Testis (tissue), 3 donors: ENCODE data around the gene C1QB. TPM values are rescaled to one million over a fixed set of nuclear protein-coding genes. Genes with fewer than 3 reads are reported as not detected.

Experiments
- DNase-seq: peaks from one replicate; pipeline ENCODE4 v3.0.0-alpha.2; 2019
- H3K27ac ChIP-seq, 2 donors: fragments of 200-600 bp; sonication (generic); one replicate each; pipeline ENCODE4 v1.5.1; 2019
- H3K27me3 ChIP-seq: fragments of 200-600 bp; sonication (generic); one replicate; pipeline ENCODE4 v1.5.1; 2019
- H3K36me3 ChIP-seq: fragments of 200-600 bp; sonication (generic); one replicate; pipeline ENCODE4 v1.5.1; 2017; ENCODE audit warnings: low read depth; ENCODE audit errors: missing control alignments
- H3K4me1 ChIP-seq: fragments of 200-600 bp; sonication (generic); one replicate; pipeline ENCODE4 v1.5.1; 2019
- H3K4me3 ChIP-seq, 2 donors: fragments of 200-600 bp; sonication (generic); one replicate each; pipeline ENCODE4 v1.5.1; 2017 to 2019
- H3K9me3 ChIP-seq: fragments of 200-600 bp; sonication (generic); one replicate; pipeline ENCODE4 v1.5.1; 2017
- CTCF ChIP-seq, 3 experiments: fragments of 450-650 bp in 2 of 3; fragments of 200-600 bp in 1 of 3; sonication (generic) in 1 of 3; IDR thresholded peaks; one replicate each; pipeline ENCODE4 v1.5.1; 2016 to 2019; ENCODE audit warnings: antibody characterized with exemption in 3 of 3, mild to moderate bottlenecking in 2 of 3, moderate library complexity in 1 of 3
- POLR2A ChIP-seq: fragments of 450-650 bp; IDR thresholded peaks from one replicate; pipeline ENCODE4 v1.6.1; 2017; ENCODE audit warnings: antibody characterized with exemption, mild to moderate bottlenecking, moderate library complexity
- WGBS, 2 donors: methylation state at CpG; one replicate each; pipeline ENCODE4 v1.1.5; 2018; 5-methylcytosine and 5-hydroxymethylcytosine counted together
- intact Hi-C: fragments of 100-400 bp; cut with DNase I; formaldehyde crosslinking; loops from one replicate; pipeline ENCODE4 v1.15.1; 2023; ENCODE audit warnings: low total_unique reads
- polyA plus RNA-seq: library from polyadenylated mRNA; stranded (reverse); fragments of 350-450 nt; fragmentation: Illumina TruSeq; extraction: RNeasy Lipid Tissue Mini Kit (QIAGEN cat#74804); gene quantifications from one replicate; pipeline ENCODE4 v1.2.3, GENCODE V29; 2014; ENCODE audit warnings: low read depth, low replicate concordance; ENCODE audit not compliant: insufficient read depth
- total RNA-seq, 2 donors: library from RNA; depleted of rRNA; stranded (reverse); fragments of >200 nt; gene quantifications; one replicate each; pipeline ENCODE4 v1.2.3, GENCODE V29; 2016

Gene C1QB
- total and polyA plus RNA-seq, 3 donors from 2014 or later = 16.8 to 155 (median 66.0) TPM

- no peak overlapping the region for H3K4me3 ChIP-seq
- no peaks in the 10 kb centered on the region for H3K4me1 ChIP-seq
- TF ChIP-seq CTCF (IDR thresholded peaks at IDR 0.05) (no peak), POLR2A (no peak)
- no peaks in the 10 kb centered on the region for H3K27me3 ChIP-seq
- H3K27ac ChIP-seq = no peak overlapping the region
- no peaks in the 10 kb centered on the region for H3K36me3 ChIP-seq
- 60 to 66% methylated on average over 10 to 13 of the region's 13 CpGs for WGBS, 2 donors
- H3K9me3 ChIP-seq = no peaks in the 10 kb centered on the region
- DNase-seq = no peak
- intact Hi-C loops = no loop called here
Observed at GRCh38 chr1:22677931-22678896, 25.2 kb downstream of the C1QB start.

DNA sequence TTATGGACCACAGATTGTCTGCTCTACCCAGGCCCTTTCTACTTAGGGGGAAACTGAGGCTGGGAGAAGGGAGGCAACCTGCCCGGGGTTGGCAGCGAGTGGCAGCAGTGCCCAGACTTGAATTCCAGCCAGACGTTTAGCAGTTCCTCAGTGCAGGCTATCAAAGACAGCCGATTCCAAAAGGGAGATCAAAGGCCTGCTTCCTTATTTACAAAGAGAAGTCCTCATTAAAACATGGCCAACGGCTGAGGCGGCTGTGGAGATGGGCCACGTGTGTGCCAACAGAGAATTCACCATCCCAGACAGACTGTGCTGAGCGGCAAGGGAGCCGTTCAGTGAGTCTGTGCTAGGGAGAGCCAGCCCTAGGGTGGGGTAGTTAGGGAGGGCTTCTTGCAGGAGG, 27.7 kb downstream of the C1QB start:
- Histone ChIP-seq H3K36me3 (no peaks in the 10 kb centered on the region), H3K27me3 (no peaks in the 10 kb centered on the region), H3K4me3 (no peak overlapping the region), H3K9me3 (no peaks in the 10 kb centered on the region), H3K4me1 (peaks cover 11% of the 10 kb centered on the region), H3K27ac (no peak overlapping the region)
- intact Hi-C loops = no loop called here
- TF ChIP-seq POLR2A = no peak
- TF ChIP-seq CTCF (IDR thresholded peaks at IDR 0.05) = no peak
- no peak for DNase-seq
- 85 to 86% methylated on average over 9 of the region's 9 CpGs for WGBS, 2 donors

DNA sequence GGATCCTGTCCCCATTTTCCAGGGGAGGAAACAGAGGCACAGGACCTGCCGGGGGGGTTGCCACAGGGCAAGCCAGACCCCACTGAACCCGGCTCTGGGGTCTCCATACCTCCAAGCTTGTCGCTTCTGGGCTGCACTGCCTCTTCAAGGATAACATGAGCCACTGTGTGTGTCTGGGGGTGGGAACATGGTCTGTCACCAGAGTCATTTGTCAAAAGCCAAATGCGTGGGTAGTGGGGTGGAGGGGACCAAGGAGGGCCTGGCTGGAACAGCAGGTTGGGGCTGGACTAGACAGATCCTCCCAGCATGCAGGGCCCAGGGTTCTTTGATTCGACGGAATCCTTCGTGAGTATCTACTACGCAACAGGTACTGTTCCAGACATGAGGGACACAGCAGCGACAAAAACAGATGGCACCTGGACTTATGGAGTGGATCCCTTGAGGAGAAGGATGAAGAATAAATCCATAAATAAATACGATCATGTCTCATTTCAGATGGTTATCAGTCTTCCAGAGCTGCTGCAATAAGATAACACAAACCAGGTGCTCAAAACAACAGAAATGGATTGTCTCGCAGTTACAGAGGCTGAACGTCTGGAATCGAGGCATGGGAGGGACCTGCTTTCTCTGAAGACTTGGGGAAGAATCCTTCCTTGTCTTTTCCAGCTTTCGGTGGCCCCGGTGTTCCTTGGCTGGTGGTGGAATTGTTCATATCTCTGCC, 28.7 kb downstream of the C1QB start:
- intact Hi-C loops = no loop called here
- H3K9me3 ChIP-seq = no peaks in the 10 kb centered on the region
- no peak overlapping the region for H3K27ac ChIP-seq
- DNase-seq = no peak
- peaks cover 14% of the 10 kb centered on the region for H3K4me1 ChIP-seq
- H3K4me3 ChIP-seq = no peak overlapping the region
- no peaks in the 10 kb centered on the region for H3K36me3 ChIP-seq
- no peak for TF ChIP-seq CTCF (IDR thresholded peaks at IDR 0.05)
- no peak for TF ChIP-seq POLR2A
- 91% methylated on average over 15 of the region's 15 CpGs for WGBS, 2 donors
- no peaks in the 10 kb centered on the region for H3K27me3 ChIP-seq

DNA sequence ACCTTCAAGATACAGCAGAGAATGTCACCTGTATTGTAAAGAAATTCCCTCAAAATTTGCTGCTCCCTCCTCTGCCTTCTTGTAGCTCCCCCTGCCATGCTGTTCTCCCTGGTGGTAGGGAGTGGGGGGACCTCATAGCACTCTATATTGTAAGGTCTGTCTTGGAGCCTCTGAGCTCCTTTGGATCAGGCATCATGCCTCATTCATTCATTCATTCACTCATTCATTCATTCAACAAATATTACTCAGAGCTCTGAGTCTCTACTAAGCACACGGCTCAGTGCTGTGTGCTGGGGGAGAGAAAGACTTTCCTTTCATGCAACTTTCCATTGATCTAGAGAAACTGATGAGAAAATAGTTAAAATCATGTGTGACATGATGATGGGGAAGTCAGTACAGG, 30.5 kb downstream of the C1QB start:
- Histone ChIP-seq H3K27me3 (no peaks in the 10 kb centered on the region), H3K9me3 (no peaks in the 10 kb centered on the region), H3K4me1 (peaks cover 14% of the 10 kb centered on the region), H3K27ac (no peak overlapping the region), H3K4me3 (no peak overlapping the region), H3K36me3 (no peaks in the 10 kb centered on the region)
- intact Hi-C loops = no loop called here
- no peak for DNase-seq
- WGBS, 2 donors = 94% methylated on average over 1 of the region's 1 CpG
- TF ChIP-seq POLR2A (no peak), CTCF (IDR thresholded peaks at IDR 0.05) (no peak)
